HEK293 (cell line): ENCODE results near the gene KCNK2.

Experiments
- YY1 ChIP-seq: fragments of 450-650 bp; formaldehyde crosslinking; IDR thresholded peaks from 2 replicates; pipeline ENCODE4 v1.5.1; 2018; ENCODE audit warnings: missing biosample characterization, missing genetic modification characterization
- ZFP69B ChIP-seq: fragments of 450-650 bp; formaldehyde crosslinking; IDR thresholded peaks from 2 replicates; pipeline ENCODE4 v1.5.1; 2016; ENCODE audit warnings: missing biosample characterization, missing genetic modification characterization
- ZNF501 ChIP-seq: fragments of 450-650 bp; formaldehyde crosslinking; IDR thresholded peaks from 2 replicates; pipeline ENCODE4 v1.5.1; 2016; ENCODE audit warnings: missing biosample characterization, missing genetic modification characterization
- ZNF792 ChIP-seq: fragments of 450-650 bp; formaldehyde crosslinking; IDR thresholded peaks from 2 replicates; pipeline ENCODE4 v1.5.1; 2016; ENCODE audit warnings: missing biosample characterization, missing genetic modification characterization
- TF ChIP-seq, protein P1 (sequence below): fragments of 450-650 bp; formaldehyde crosslinking; IDR thresholded peaks from 2 replicates; pipeline ENCODE4 v1.5.1; 2016; ENCODE audit warnings: missing biosample characterization, missing genetic modification characterization
- TF ChIP-seq, protein P2 (sequence below): fragments of 450-650 bp; formaldehyde crosslinking; IDR thresholded peaks from 2 replicates; pipeline ENCODE4 v1.5.1; 2016; ENCODE audit warnings: missing biosample characterization, missing genetic modification characterization
- TF ChIP-seq, protein P3 (sequence below): fragments of 450-650 bp; formaldehyde crosslinking; IDR thresholded peaks from 2 replicates; pipeline ENCODE4 v1.5.1; 2017; ENCODE audit warnings: missing biosample characterization, mild to moderate bottlenecking, missing genetic modification characterization, moderate library complexity

DNA sequence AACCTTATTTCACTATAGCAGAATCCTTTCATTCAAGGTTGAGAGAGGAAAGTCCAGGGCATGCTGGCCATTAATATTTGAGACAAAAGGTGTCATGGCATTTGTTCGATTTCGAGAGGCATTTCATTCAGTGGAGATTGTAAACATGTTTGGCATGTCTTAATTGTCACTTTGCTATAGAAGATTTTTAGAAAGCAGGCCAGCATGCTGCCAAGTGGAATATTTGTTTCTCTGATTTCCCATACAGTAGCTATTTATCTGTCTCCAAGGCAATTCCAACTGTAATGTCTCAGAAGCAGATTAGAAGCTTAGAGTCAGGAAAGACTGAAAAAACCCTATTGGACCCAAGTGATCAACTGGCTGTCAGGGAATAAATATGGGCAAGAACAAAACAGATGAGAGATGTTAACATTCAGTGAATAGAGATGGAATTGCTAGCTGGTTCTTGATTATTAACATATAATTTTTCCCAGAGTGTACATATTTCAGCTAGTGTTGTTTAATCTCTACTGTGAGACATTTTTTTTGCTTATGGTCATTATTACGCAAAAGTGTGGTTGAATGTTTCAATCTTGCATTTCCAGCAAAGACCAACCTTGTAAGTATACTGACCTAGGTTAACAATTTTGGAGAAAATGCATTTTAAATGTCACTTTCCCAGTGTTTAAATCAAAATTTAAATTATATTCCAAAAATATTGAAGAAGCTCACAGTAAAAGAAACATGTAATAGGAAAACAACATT is 174.6 kb downstream of the KCNK2 start:
- TF ChIP-seq ZNF792 (no peak), ZFP69B (tag by site-specific recombination) (no peak), ZNF501 (tag by site-specific recombination) (no peak), YY1 (tag by site-specific recombination) (no peak)
- TF ChIP-seq, protein P1, sequence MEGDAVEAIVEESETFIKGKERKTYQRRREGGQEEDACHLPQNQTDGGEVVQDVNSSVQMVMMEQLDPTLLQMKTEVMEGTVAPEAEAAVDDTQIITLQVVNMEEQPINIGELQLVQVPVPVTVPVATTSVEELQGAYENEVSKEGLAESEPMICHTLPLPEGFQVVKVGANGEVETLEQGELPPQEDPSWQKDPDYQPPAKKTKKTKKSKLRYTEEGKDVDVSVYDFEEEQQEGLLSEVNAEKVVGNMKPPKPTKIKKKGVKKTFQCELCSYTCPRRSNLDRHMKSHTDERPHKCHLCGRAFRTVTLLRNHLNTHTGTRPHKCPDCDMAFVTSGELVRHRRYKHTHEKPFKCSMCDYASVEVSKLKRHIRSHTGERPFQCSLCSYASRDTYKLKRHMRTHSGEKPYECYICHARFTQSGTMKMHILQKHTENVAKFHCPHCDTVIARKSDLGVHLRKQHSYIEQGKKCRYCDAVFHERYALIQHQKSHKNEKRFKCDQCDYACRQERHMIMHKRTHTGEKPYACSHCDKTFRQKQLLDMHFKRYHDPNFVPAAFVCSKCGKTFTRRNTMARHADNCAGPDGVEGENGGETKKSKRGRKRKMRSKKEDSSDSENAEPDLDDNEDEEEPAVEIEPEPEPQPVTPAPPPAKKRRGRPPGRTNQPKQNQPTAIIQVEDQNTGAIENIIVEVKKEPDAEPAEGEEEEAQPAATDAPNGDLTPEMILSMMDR (tag by site-specific recombination), result no peak
- TF ChIP-seq, protein P2, sequence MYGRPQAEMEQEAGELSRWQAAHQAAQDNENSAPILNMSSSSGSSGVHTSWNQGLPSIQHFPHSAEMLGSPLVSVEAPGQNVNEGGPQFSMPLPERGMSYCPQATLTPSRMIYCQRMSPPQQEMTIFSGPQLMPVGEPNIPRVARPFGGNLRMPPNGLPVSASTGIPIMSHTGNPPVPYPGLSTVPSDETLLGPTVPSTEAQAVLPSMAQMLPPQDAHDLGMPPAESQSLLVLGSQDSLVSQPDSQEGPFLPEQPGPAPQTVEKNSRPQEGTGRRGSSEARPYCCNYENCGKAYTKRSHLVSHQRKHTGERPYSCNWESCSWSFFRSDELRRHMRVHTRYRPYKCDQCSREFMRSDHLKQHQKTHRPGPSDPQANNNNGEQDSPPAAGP, result no peak
- TF ChIP-seq, protein P3, sequence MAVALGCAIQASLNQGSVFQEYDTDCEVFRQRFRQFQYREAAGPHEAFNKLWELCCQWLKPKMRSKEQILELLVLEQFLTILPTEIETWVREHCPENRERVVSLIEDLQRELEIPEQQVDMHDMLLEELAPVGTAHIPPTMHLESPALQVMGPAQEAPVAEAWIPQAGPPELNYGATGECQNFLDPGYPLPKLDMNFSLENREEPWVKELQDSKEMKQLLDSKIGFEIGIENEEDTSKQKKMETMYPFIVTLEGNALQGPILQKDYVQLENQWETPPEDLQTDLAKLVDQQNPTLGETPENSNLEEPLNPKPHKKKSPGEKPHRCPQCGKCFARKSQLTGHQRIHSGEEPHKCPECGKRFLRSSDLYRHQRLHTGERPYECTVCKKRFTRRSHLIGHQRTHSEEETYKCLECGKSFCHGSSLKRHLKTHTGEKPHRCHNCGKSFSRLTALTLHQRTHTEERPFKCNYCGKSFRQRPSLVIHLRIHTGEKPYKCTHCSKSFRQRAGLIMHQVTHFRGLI, result no peak
